Ovary (tissue), 9 donors: ENCODE measurements around the gene HAVCR1. TPM values are rescaled to one million over a fixed set of nuclear protein-coding genes. Genes with fewer than 3 reads are reported as not detected.

Experiments used
- DNase-seq, 5 donors: peaks; one replicate each; pipeline ENCODE4 v3.0.0-alpha.2; 2019 to 2020
- H3K27ac ChIP-seq, 2 donors: fragments of 200-600 bp; one replicate each; pipeline versions ENCODE4 v1.5.1 to v1.8.0; 2019 to 2022
- H3K27me3 ChIP-seq: fragments of 200-600 bp; one replicate; pipeline ENCODE4 v1.8.0; 2022
- H3K36me3 ChIP-seq: fragments of 200-600 bp; sonication (generic); one replicate; pipeline ENCODE4 v1.5.1; 2019
- H3K4me1 ChIP-seq: one replicate; pipeline ENCODE4 v1.8.1; 2013; ENCODE audit warnings: mild to moderate bottlenecking, moderate library complexity; ENCODE audit not compliant: insufficient read depth
- H3K4me3 ChIP-seq: fragments of 200-600 bp; sonication (generic); one replicate; pipeline ENCODE4 v1.5.1; 2017
- H3K9me3 ChIP-seq, 2 donors: fragments of 200-600 bp in 1 of 2; sonication (generic) in 1 of 2; one replicate each; pipeline versions ENCODE4 v1.5.1 to v1.8.1; 2013 to 2019; ENCODE audit warnings: mild to moderate bottlenecking in 1 of 2, moderate library complexity in 1 of 2
- EP300 ChIP-seq: sonication (generic); formaldehyde crosslinking; IDR thresholded peaks from one replicate; pipeline ENCODE4 v1.6.1; 2017; ENCODE audit warnings: antibody characterized with exemption
- POLR2A ChIP-seq: fragments of 450-650 bp; IDR thresholded peaks from one replicate; pipeline ENCODE4 v1.6.1; 2017; ENCODE audit warnings: antibody characterized with exemption, mild to moderate bottlenecking, moderate library complexity
- WGBS, 3 donors: extraction: QIAGEN DNeasy Blood & Tissue Kit in 1 of 3; methylation state at CpG; one replicate each; pipeline versions ENCODE4 v1.1.5 to v1.1.7; 2013 to 2017; 5-methylcytosine and 5-hydroxymethylcytosine counted together
- intact Hi-C, 4 donors: fragments of 100-400 bp; cut with DNase I; formaldehyde crosslinking; loops; one replicate each; pipeline versions ENCODE4 v1.11.0 to v1.15.1; 2022 to 2023
- polyA plus RNA-seq, 2 donors: library from polyadenylated mRNA; stranded (reverse); fragments of 200-250 nt in 1 of 2; fragments of 350-450 nt in 1 of 2; fragmentation: Illumina TruSeq in 1 of 2; extraction: RNeasy Lipid Tissue Mini Kit (QIAGEN cat#74804) in 1 of 2; gene quantifications; one replicate each; pipeline ENCODE4 v1.2.3, GENCODE V29; 2013 to 2014
- total RNA-seq, 7 donors: library from RNA; depleted of rRNA in 2 of 7; stranded (reverse); fragments of >200 nt in 2 of 7; fragmentation: NEBNext Ultra II Directional in 3 of 7; extraction: Animal tissue kit (Norgen Biotek cat#: 25700) in 3 of 7; gene quantifications; one replicate each; pipeline versions ENCODE4 v1.1.0 to v1.2.4, GENCODE V29; 2016 to 2023
- TF ChIP-seq, protein P1 (sequence below), 3 donors: fragments of 450-650 bp in 2 of 3; fragments of 200-600 bp in 1 of 3; IDR thresholded peaks; one replicate each; pipeline versions ENCODE4 v1.5.1 to v1.8.0; 2016 to 2022; ENCODE audit warnings: antibody characterized with exemption in 3 of 3, mild to moderate bottlenecking in 1 of 3
- donor health status: DM: no; HTN: no; CAD: no; lungs with moderate emphysema.
- donor health status: DM: no; HTN: no; CAD: no.
- donor health status: Bipolar disorder and iron deficiency.
- donor health status: DM: yes; HTN: yes; CAD: no.
- donor health status: DM: no; HTN: no; CAD: no.
- donor health status: DM: yes; HTN: yes; CAD: no.

The HAVCR1 gene
- total and polyA plus RNA-seq, 9 donors: 0.23 TPM; not detected in 8

DNA sequence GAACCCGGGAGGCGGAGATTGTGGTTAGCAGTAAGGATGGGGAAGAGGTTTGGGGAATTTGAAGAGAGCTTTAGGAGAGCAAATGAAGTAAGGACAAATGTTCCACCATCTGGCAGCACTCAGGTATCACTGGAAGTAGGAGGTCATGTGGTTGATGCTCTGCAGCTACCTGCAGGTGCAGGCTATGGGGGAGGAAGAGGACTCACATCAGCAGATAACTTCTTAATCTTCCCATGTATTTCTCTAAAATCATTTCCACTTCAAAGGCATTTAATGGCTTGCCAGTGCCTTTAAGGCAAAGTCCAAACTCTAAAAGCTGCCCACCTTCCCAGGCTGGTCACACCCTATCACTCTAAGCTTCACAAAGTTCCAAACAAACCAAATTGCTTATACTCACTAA lies 8.1 kb upstream of the HAVCR1 start:
- DNase-seq: no peak

GRCh38 chr5:157066080-157066479 lies 7.2 kb upstream of the HAVCR1 start:
- H3K27me3 ChIP-seq: no peaks in the 10 kb centered on the region
- TF ChIP-seq, protein P1, sequence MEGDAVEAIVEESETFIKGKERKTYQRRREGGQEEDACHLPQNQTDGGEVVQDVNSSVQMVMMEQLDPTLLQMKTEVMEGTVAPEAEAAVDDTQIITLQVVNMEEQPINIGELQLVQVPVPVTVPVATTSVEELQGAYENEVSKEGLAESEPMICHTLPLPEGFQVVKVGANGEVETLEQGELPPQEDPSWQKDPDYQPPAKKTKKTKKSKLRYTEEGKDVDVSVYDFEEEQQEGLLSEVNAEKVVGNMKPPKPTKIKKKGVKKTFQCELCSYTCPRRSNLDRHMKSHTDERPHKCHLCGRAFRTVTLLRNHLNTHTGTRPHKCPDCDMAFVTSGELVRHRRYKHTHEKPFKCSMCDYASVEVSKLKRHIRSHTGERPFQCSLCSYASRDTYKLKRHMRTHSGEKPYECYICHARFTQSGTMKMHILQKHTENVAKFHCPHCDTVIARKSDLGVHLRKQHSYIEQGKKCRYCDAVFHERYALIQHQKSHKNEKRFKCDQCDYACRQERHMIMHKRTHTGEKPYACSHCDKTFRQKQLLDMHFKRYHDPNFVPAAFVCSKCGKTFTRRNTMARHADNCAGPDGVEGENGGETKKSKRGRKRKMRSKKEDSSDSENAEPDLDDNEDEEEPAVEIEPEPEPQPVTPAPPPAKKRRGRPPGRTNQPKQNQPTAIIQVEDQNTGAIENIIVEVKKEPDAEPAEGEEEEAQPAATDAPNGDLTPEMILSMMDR (IDR thresholded peaks at IDR 0.05): no peak
- no peak for TF ChIP-seq EP300
- TF ChIP-seq POLR2A: no peak
- DNase-seq: no peak
- H3K9me3 ChIP-seq: no peaks in the 10 kb centered on the region
- WGBS, 3 donors: 83 to 85% (median 84%) methylated on average over 2 of the region's 2 CpGs
- H3K4me3 ChIP-seq: no peak overlapping the region
- intact Hi-C loops: no loop called here
- H3K36me3 ChIP-seq: no peaks in the 10 kb centered on the region
- no peak overlapping the region for H3K27ac ChIP-seq
- H3K4me1 ChIP-seq: no peaks in the 10 kb centered on the region

More for the DNA sequence above, 8.1 kb upstream of the HAVCR1 start:
- TF ChIP-seq, protein P1 (IDR thresholded peaks at IDR 0.05): no peak
- TF ChIP-seq POLR2A (no peak), EP300 (no peak)
- no peaks in the 10 kb centered on the region for H3K9me3 ChIP-seq
- no peaks in the 10 kb centered on the region for H3K36me3 ChIP-seq
- intact Hi-C loops: no loop called here
- no peaks in the 10 kb centered on the region for H3K27me3 ChIP-seq
- H3K4me1 ChIP-seq: no peaks in the 10 kb centered on the region
- H3K27ac ChIP-seq: no peak overlapping the region
- 48 to 86% (median 62%) methylated on average over 2 of the region's 2 CpGs for WGBS, 3 donors
- H3K4me3 ChIP-seq: no peak overlapping the region

GRCh38 chr5:157063776-157064430 lies 5.0 kb upstream of the HAVCR1 start:
- intact Hi-C loops: no loop called here

GRCh38 chr5:157059891-157060290 lies 975 bp upstream of the HAVCR1 start:
- DNase-seq: no peak
- no peak for TF ChIP-seq EP300
- no peak for TF ChIP-seq POLR2A
- TF ChIP-seq, protein P1 (IDR thresholded peaks at IDR 0.05): no peak
- Histone ChIP-seq H3K27me3 (no peaks in the 10 kb centered on the region), H3K9me3 (no peaks in the 10 kb centered on the region), H3K36me3 (no peaks in the 10 kb centered on the region), H3K4me1 (no peaks in the 10 kb centered on the region), H3K27ac (no peak overlapping the region), H3K4me3 (no peak overlapping the region)
- WGBS, 3 donors: 90 to 94% (median 92%) methylated on average over 3 of the region's 3 CpGs
- intact Hi-C loops: no loop called here

More at GRCh38 chr5:157063776-157064430, 5.0 kb upstream of the HAVCR1 start:
- Histone ChIP-seq H3K27ac (no peak overlapping the region), H3K36me3 (no peaks in the 10 kb centered on the region), H3K9me3 (no peaks in the 10 kb centered on the region), H3K4me1 (no peaks in the 10 kb centered on the region), H3K4me3 (no peak overlapping the region), H3K27me3 (no peaks in the 10 kb centered on the region)
- WGBS, 3 donors: 90% methylated on average over 4 of the region's 4 CpGs
- DNase-seq: no peak
- TF ChIP-seq POLR2A (no peak), EP300 (no peak)
- TF ChIP-seq, protein P1 (IDR thresholded peaks at IDR 0.05): no peak
